Liver (tissue), 9 donors: ENCODE results near the gene CAP1. TPM values are rescaled to one million over a fixed set of nuclear protein-coding genes. Genes with fewer than 3 reads are reported as not detected.

Experiments used
- DNase-seq: peaks from one replicate; pipeline ENCODE4 v3.0.0-alpha.2; 2017; ENCODE audit warnings: low spot score
- H3K27ac ChIP-seq, 2 donors: one replicate each; pipeline ENCODE4 v1.7.0; 2013; ENCODE audit warnings: inconsistent platforms in 2 of 2, low read length in 2 of 2, control low read depth in 1 of 2, low read depth in 1 of 2, mild to moderate bottlenecking in 1 of 2
- H3K27me3 ChIP-seq, 4 donors: one replicate each; pipeline versions ENCODE4 v1.6.1 to v1.7.0; 2013; ENCODE audit warnings: low read length in 3 of 4, inconsistent platforms in 1 of 4, mild to moderate bottlenecking in 1 of 4, moderate library complexity in 1 of 4; ENCODE audit not compliant: control insufficient read depth in 4 of 4, insufficient read depth in 4 of 4
- H3K36me3 ChIP-seq, 4 donors: one replicate each; pipeline versions ENCODE4 v1.6.1 to v1.7.0; 2013; ENCODE audit warnings: low read length in 3 of 4, mild to moderate bottlenecking in 3 of 4, low read depth in 1 of 4, moderate library complexity in 1 of 4; ENCODE audit not compliant: control insufficient read depth in 4 of 4, insufficient read depth in 3 of 4
- H3K4me1 ChIP-seq, 4 donors: one replicate each; pipeline versions ENCODE4 v1.6.1 to v1.7.0; 2013; ENCODE audit warnings: low read length in 3 of 4, mild to moderate bottlenecking in 3 of 4, moderate library complexity in 1 of 4; ENCODE audit not compliant: control insufficient read depth in 4 of 4, insufficient read depth in 4 of 4
- H3K4me3 ChIP-seq, 3 donors: one replicate each; pipeline versions ENCODE4 v1.6.1 to v1.7.0; 2013; ENCODE audit warnings: low read length in 3 of 3, control low read depth in 1 of 3, low read depth in 1 of 3, mild to moderate bottlenecking in 1 of 3
- H3K9ac ChIP-seq, 2 donors: one replicate each; pipeline ENCODE4 v1.7.0; 2013; ENCODE audit warnings: low read length in 2 of 2, mild to moderate bottlenecking in 2 of 2, moderate library complexity in 2 of 2, control low read depth in 1 of 2, low read depth in 1 of 2
- H3K9me3 ChIP-seq, 4 donors: one replicate each; pipeline versions ENCODE4 v1.6.1 to v1.7.0; 2013; ENCODE audit warnings: low read length in 3 of 4; ENCODE audit not compliant: control insufficient read depth in 4 of 4
- FOXA1 ChIP-seq: IDR thresholded peaks from 2 replicates; pipeline ENCODE4 v1.6.1; 2016; ENCODE audit warnings: antibody characterized with exemption
- FOXA2 ChIP-seq: IDR thresholded peaks from 2 replicates; pipeline ENCODE4 v1.6.1; 2016; ENCODE audit warnings: antibody characterized with exemption
- GABPA ChIP-seq, 2 donors: IDR thresholded peaks in 1 of 2; conservative IDR thresholded peaks in 1 of 2; 2 replicates each; pipeline ENCODE4 v1.6.1; 2016; ENCODE audit warnings: antibody characterized with exemption in 2 of 2, mild to moderate bottlenecking in 1 of 2, moderate library complexity in 1 of 2
- HNF4A ChIP-seq, 2 donors: conservative IDR thresholded peaks; 2 replicates each; pipeline ENCODE4 v1.6.1; 2016; ENCODE audit warnings: antibody characterized with exemption in 2 of 2, mild to moderate bottlenecking in 2 of 2
- HNF4G ChIP-seq: IDR thresholded peaks from 2 replicates; pipeline ENCODE4 v1.6.1; 2016; ENCODE audit warnings: antibody characterized with exemption
- JUND ChIP-seq, 2 donors: IDR thresholded peaks; 2 replicates each; pipeline ENCODE4 v1.6.1; 2016; ENCODE audit warnings: antibody characterized with exemption in 2 of 2
- NR2F2 ChIP-seq: IDR thresholded peaks from 2 replicates; pipeline ENCODE4 v1.6.1; 2016; ENCODE audit warnings: antibody characterized with exemption
- RAD21 ChIP-seq, 2 donors: IDR thresholded peaks; 2 replicates each; pipeline ENCODE4 v1.6.1; 2016; ENCODE audit warnings: antibody characterized with exemption in 2 of 2, mild to moderate bottlenecking in 2 of 2
- RXRA ChIP-seq, 2 donors: IDR thresholded peaks; 2 replicates each; pipeline ENCODE4 v1.6.1; 2017 to 2018; ENCODE audit warnings: antibody characterized with exemption in 2 of 2, mild to moderate bottlenecking in 1 of 2
- SP1 ChIP-seq: IDR thresholded peaks from 2 replicates; pipeline ENCODE4 v1.6.1; 2018; ENCODE audit warnings: antibody characterized with exemption, mild to moderate bottlenecking
- TAF1 ChIP-seq: conservative IDR thresholded peaks from 2 replicates; pipeline ENCODE4 v1.6.1; 2016; ENCODE audit warnings: antibody characterized with exemption, mild to moderate bottlenecking
- YY1 ChIP-seq: IDR thresholded peaks from 2 replicates; pipeline ENCODE4 v1.6.1; 2016; ENCODE audit warnings: antibody characterized with exemption, mild to moderate bottlenecking
- WGBS: extraction: QIAGEN DNeasy Blood & Tissue Kit; methylation state at CpG from one replicate; pipeline ENCODE4 v1.1.7; 2013; 5-methylcytosine and 5-hydroxymethylcytosine counted together
- polyA plus RNA-seq, 2 donors: library from polyadenylated mRNA; stranded (reverse) in 1 of 2; unstranded in 1 of 2; fragments of 200-250 nt in 1 of 2; fragments of >200 nt in 1 of 2; fragmentation: Nextera tagmentation in 1 of 2; extraction: Ambion mirVana in 1 of 2; gene quantifications; one replicate each; pipeline versions ENCODE4 v1.2.1 to v1.2.3, GENCODE V29; 2013 to 2015
- total RNA-seq, 2 donors: library from RNA; depleted of rRNA; stranded (reverse); fragments of >200 nt; gene quantifications; one replicate each; pipeline ENCODE4 v1.2.3, GENCODE V29; 2014
- TF ChIP-seq, protein P1 (sequence below): IDR thresholded peaks from 2 replicates; pipeline ENCODE4 v1.6.1; 2016; ENCODE audit warnings: antibody characterized with exemption, mild to moderate bottlenecking
- TF ChIP-seq, protein P2 (sequence below): IDR thresholded peaks from 2 replicates; pipeline ENCODE4 v1.6.1; 2016; ENCODE audit warnings: antibody characterized with exemption
- TF ChIP-seq, protein P3 (sequence below): IDR thresholded peaks from 2 replicates; pipeline ENCODE4 v1.6.1; 2016; ENCODE audit warnings: antibody characterized with exemption
- TF ChIP-seq, protein P4 (sequence below): fragments of 150-350 bp; IDR thresholded peaks from 2 replicates; pipeline ENCODE4 v1.5.1; 2017; ENCODE audit warnings: improper control_type of control experiment, low read depth, low read length; ENCODE audit not compliant: missing input control
- TF ChIP-seq, protein P5 (sequence below): IDR thresholded peaks from 2 replicates; pipeline ENCODE4 v1.6.1; 2016; ENCODE audit warnings: antibody characterized with exemption
- donor health status: healthy.
- donor health status: healthy.
- donor health status: healthy.
- donor health status: healthy.
- donor health status: healthy.

CAP1 gene
- total and polyA plus RNA-seq, 4 donors: 75.5 to 105 (median 84.6) TPM

DNA sequence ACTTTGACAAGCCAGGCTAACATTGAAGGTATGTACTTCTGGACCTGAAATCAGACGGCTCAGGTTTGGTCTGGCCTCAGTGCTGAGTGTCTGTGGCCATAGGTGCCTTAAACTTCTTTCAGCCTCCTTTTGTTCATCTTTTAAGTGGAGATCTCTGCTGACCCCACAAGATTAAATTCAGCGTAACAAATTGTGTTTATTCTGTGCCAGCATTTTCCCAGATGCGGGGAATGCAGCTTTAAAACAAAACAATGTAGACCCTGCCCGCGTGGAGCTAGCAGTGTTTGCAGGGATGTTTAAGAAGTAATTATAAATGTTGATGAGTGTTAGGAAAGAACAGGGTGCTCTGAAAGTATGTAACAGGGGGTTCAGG lies 923 bp downstream of the CAP1 start:
- Histone ChIP-seq H3K27ac (peak overlapping the region; percentile 73 to 99), H3K4me3 (peak overlapping the region; percentile 90 to 98 (median 95)), H3K9me3 (no peaks in the 10 kb centered on the region), H3K27me3 (no peaks in the 10 kb centered on the region), H3K9ac (peak overlapping the region; percentile 72 to 92), H3K4me1 (peaks cover 3 to 35% (median 23%) of the 10 kb centered on the region in 4 donors), H3K36me3 (peaks cover 0 to 2% (median 0%) of the 10 kb centered on the region in 4 donors)
- TF ChIP-seq GABPA (IDR thresholded peaks at IDR 0.05 in 1 of 2, conservative IDR thresholded peaks at IDR 0.05 in 1 of 2) (no peak), HNF4G (no peak), FOXA2 (no peak)
- DNase-seq: no peak
- WGBS: 33% methylated on average over 5 of the region's 5 CpGs

DNA sequence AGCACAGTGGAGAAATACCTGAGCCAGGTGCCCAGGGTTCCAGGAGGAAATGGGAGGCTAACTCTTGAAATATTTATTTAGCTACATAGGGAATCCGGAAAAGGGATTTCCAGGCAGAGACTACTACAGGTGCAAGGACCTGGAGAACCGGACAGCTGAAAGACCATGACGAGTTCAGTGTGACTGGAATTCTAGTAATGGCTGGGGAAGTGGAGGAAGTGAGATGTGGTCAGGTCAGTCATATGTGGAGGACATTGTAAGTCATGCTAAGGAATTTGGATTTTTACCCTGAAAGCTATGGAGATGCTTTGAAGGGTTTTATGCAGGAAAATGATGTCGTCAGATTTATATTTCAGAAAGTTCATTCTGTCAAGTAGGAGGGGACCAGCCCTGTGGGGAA lies 1.8 kb downstream of the CAP1 start:
- Histone ChIP-seq H3K4me3 (peak overlapping the region in 1 of 3 donors; percentile 12), H3K4me1 (peaks cover 3 to 35% (median 23%) of the 10 kb centered on the region in 4 donors), H3K36me3 (peaks cover 0 to 2% (median 0%) of the 10 kb centered on the region in 4 donors), H3K9me3 (no peaks in the 10 kb centered on the region), H3K27ac (peak overlapping the region in 1 of 2 donors; percentile 0), H3K27me3 (no peaks in the 10 kb centered on the region), H3K9ac (peak overlapping the region in 1 of 2 donors; percentile 6)
- TF ChIP-seq JUND (IDR thresholded peaks at IDR 0.05) (no peak), SP1 (no peak), NR2F2 (no peak), HNF4A (conservative IDR thresholded peaks at IDR 0.05) (no peak), GABPA (IDR thresholded peaks at IDR 0.05 in 1 of 2, conservative IDR thresholded peaks at IDR 0.05 in 1 of 2) (no peak), RXRA (IDR thresholded peaks at IDR 0.05) (no peak), FOXA1 (no peak), RAD21 (IDR thresholded peaks at IDR 0.05) (no peak), YY1 (no peak), TAF1 (no peak), FOXA2 (no peak), HNF4G (no peak)
- TF ChIP-seq, protein P1, sequence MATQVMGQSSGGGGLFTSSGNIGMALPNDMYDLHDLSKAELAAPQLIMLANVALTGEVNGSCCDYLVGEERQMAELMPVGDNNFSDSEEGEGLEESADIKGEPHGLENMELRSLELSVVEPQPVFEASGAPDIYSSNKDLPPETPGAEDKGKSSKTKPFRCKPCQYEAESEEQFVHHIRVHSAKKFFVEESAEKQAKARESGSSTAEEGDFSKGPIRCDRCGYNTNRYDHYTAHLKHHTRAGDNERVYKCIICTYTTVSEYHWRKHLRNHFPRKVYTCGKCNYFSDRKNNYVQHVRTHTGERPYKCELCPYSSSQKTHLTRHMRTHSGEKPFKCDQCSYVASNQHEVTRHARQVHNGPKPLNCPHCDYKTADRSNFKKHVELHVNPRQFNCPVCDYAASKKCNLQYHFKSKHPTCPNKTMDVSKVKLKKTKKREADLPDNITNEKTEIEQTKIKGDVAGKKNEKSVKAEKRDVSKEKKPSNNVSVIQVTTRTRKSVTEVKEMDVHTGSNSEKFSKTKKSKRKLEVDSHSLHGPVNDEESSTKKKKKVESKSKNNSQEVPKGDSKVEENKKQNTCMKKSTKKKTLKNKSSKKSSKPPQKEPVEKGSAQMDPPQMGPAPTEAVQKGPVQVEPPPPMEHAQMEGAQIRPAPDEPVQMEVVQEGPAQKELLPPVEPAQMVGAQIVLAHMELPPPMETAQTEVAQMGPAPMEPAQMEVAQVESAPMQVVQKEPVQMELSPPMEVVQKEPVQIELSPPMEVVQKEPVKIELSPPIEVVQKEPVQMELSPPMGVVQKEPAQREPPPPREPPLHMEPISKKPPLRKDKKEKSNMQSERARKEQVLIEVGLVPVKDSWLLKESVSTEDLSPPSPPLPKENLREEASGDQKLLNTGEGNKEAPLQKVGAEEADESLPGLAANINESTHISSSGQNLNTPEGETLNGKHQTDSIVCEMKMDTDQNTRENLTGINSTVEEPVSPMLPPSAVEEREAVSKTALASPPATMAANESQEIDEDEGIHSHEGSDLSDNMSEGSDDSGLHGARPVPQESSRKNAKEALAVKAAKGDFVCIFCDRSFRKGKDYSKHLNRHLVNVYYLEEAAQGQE: no peak
- TF ChIP-seq, protein P2, sequence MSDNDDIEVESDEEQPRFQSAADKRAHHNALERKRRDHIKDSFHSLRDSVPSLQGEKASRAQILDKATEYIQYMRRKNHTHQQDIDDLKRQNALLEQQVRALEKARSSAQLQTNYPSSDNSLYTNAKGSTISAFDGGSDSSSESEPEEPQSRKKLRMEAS: no peak
- TF ChIP-seq, protein P3, sequence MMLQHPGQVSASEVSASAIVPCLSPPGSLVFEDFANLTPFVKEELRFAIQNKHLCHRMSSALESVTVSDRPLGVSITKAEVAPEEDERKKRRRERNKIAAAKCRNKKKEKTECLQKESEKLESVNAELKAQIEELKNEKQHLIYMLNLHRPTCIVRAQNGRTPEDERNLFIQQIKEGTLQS: no peak
- TF ChIP-seq, protein P4, sequence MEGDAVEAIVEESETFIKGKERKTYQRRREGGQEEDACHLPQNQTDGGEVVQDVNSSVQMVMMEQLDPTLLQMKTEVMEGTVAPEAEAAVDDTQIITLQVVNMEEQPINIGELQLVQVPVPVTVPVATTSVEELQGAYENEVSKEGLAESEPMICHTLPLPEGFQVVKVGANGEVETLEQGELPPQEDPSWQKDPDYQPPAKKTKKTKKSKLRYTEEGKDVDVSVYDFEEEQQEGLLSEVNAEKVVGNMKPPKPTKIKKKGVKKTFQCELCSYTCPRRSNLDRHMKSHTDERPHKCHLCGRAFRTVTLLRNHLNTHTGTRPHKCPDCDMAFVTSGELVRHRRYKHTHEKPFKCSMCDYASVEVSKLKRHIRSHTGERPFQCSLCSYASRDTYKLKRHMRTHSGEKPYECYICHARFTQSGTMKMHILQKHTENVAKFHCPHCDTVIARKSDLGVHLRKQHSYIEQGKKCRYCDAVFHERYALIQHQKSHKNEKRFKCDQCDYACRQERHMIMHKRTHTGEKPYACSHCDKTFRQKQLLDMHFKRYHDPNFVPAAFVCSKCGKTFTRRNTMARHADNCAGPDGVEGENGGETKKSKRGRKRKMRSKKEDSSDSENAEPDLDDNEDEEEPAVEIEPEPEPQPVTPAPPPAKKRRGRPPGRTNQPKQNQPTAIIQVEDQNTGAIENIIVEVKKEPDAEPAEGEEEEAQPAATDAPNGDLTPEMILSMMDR: no peak
- TF ChIP-seq, protein P5, sequence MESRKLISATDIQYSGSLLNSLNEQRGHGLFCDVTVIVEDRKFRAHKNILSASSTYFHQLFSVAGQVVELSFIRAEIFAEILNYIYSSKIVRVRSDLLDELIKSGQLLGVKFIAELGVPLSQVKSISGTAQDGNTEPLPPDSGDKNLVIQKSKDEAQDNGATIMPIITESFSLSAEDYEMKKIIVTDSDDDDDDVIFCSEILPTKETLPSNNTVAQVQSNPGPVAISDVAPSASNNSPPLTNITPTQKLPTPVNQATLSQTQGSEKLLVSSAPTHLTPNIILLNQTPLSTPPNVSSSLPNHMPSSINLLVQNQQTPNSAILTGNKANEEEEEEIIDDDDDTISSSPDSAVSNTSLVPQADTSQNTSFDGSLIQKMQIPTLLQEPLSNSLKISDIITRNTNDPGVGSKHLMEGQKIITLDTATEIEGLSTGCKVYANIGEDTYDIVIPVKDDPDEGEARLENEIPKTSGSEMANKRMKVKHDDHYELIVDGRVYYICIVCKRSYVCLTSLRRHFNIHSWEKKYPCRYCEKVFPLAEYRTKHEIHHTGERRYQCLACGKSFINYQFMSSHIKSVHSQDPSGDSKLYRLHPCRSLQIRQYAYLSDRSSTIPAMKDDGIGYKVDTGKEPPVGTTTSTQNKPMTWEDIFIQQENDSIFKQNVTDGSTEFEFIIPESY: no peak
- DNase-seq: no peak
- WGBS: 78% methylated on average over 4 of the region's 4 CpGs
